GM12878 (cell line): ENCODE results near the gene PEX1. TPM values are rescaled to one million over a fixed set of nuclear protein-coding genes. Genes with fewer than 3 reads are reported as not detected.

ENCODE experiments used
- ATAC-seq: fragments of 200-7000 bp; cut with Tn5 transposase; 3 replicates; pipeline ENCODE4 v1.9.1; 2020; ENCODE audit warnings: mild to moderate bottlenecking, moderate library complexity
- BruUV-seq: library from RNA; stranded (reverse); fragments of 400-500 nt; replicated peaks from 2 replicates; lab custom pipeline; 2021; lab: Mats Ljungman, UMichigan
- CTCF ChIA-PET: fragments of 300-600 bp; sonication (Branson Sonifier 250); formaldehyde crosslinking; extraction: SDS; loops from one replicate; lab custom pipeline; 2021; ENCODE audit warnings: inconsistent platforms; lab: Yijun Ruan, JAX
- POLR2A ChIA-PET: fragments of 350-600 bp; formaldehyde crosslinking; extraction: SDS; loops from one replicate; lab custom pipeline; 2021; ENCODE audit warnings: inconsistent platforms; lab: Charles Lee
- RAD21 ChIA-PET: fragments of 300-600 bp; sonication (Branson Sonifier 250); formaldehyde crosslinking; loops from one replicate; lab custom pipeline; 2023; ENCODE audit warnings: antibody characterized with exemption; ENCODE audit not compliant: unreplicated experiment; lab: Charles Lee
- SMC1A ChIA-PET: fragments of 300-600 bp; sonication (Branson Sonifier 250); formaldehyde crosslinking; loops from one replicate; lab custom pipeline; 2023; ENCODE audit not compliant: unreplicated experiment, uncharacterized antibody; lab: Charles Lee
- DNase-seq: peaks from one replicate; pipeline ENCODE4 v3.0.0-alpha.2; 2011; ENCODE audit warnings: low read depth, low spot score
- FAIRE-seq: peaks from 3 replicates; lab custom pipeline; 2011; peaks lifted over from hg19 to GRCh38; lab: Jason Lieb, UNC
- H2AFZ ChIP-seq: 2 replicates; pipeline ENCODE4 v1.6.0; 2011; ENCODE audit warnings: low read depth, low read length, control low read depth; ENCODE audit not compliant: control insufficient read depth
- H3K27ac ChIP-seq: 2 replicates; pipeline ENCODE4 v1.5.1; 2011; ENCODE audit warnings: control low read depth; ENCODE audit not compliant: control insufficient read depth, insufficient read depth
- H3K27me3 ChIP-seq, 2 experiments: replicated peaks in 1 of 2; 2 replicates each; pipeline versions ENCODE4 v1.6.0 to v1.6.1; 2011; ENCODE audit warnings: low read length in 1 of 2; ENCODE audit not compliant: control insufficient read depth in 2 of 2, insufficient read depth in 2 of 2
- H3K36me3 ChIP-seq, 2 experiments: 2 replicates each; pipeline ENCODE4 v1.5.1; 2011; ENCODE audit warnings: low read length in 1 of 2; ENCODE audit not compliant: control insufficient read depth in 2 of 2, insufficient read depth in 2 of 2
- H3K4me1 ChIP-seq: 2 replicates; pipeline ENCODE4 v1.6.1; 2011; ENCODE audit warnings: mild to moderate bottlenecking, low read length, moderate library complexity, mixed read lengths; ENCODE audit not compliant: control insufficient read depth, insufficient read depth
- H3K4me2 ChIP-seq: 2 replicates; pipeline ENCODE4 v1.6.0; 2011; ENCODE audit warnings: control low read depth; ENCODE audit not compliant: control insufficient read depth, insufficient read depth
- H3K4me3 ChIP-seq: fragments of 200-600 bp; sonication (generic); 2 replicates; pipeline ENCODE4 v1.5.1; 2016
- H3K79me2 ChIP-seq: 2 replicates; pipeline ENCODE4 v1.6.0; 2011; ENCODE audit warnings: low read length; ENCODE audit not compliant: control insufficient read depth, insufficient read depth
- H3K9ac ChIP-seq: 2 replicates; pipeline ENCODE4 v1.8.0; 2011; ENCODE audit warnings: low read length, control low read depth, mixed read lengths; ENCODE audit not compliant: control insufficient read depth, insufficient read depth
- H3K9me3 ChIP-seq: replicated peaks from 3 replicates; pipeline ENCODE4 v1.5.1; 2011; ENCODE audit warnings: mild to moderate bottlenecking, low read length; ENCODE audit not compliant: control insufficient read depth, insufficient read depth
- H4K20me1 ChIP-seq: 2 replicates; pipeline ENCODE4 v1.6.0; 2011; ENCODE audit not compliant: control insufficient read depth, insufficient read depth
- BCL11A ChIP-seq: IDR thresholded peaks from 2 replicates; pipeline ENCODE4 v1.6.1; 2011; ENCODE audit warnings: low read depth, low read length
- ESRRA ChIP-seq: IDR thresholded peaks from 2 replicates; pipeline ENCODE4 v1.6.1; 2012; ENCODE audit warnings: mild to moderate bottlenecking, low read length, improper control_type of control experiment
- NBN ChIP-seq: fragments of 450-650 bp; IDR thresholded peaks from 2 replicates; pipeline ENCODE4 v1.6.1; 2016
- PAX8 ChIP-seq: fragments of 450-650 bp; IDR thresholded peaks from 2 replicates; pipeline ENCODE4 v1.6.1; 2017; ENCODE audit warnings: mild to moderate bottlenecking, moderate library complexity
- RB1 ChIP-seq: fragments of 450-650 bp; formaldehyde crosslinking; IDR thresholded peaks from 2 replicates; pipeline ENCODE4 v1.6.1; 2017; ENCODE audit warnings: mild to moderate bottlenecking, borderline replicate concordance
- WGBS: methylation state at CpG from one replicate; pipeline ENCODE4 v1.1.6; 2016; ENCODE audit warnings: low lambda C conversion rate; ENCODE audit not compliant: insufficient replicate concordance, insufficient coverage; ENCODE audit errors: missing lambda C conversion rate; 5-methylcytosine and 5-hydroxymethylcytosine counted together
- in situ Hi-C: fragments of 300-500 bp; cut with MboI; formaldehyde crosslinking; loops from 9 replicates; pipeline ENCODE4 v1.14.3; 2018; ENCODE audit warnings: mixed read lengths
- intact Hi-C: fragments of 100-400 bp; cut with micrococcal nuclease; formaldehyde crosslinking; loops from one replicate; pipeline ENCODE4 v1.14.2; 2022; ENCODE audit not compliant: unreplicated experiment
- polyA plus RNA-seq, 11 experiments: library from polyadenylated mRNA; depleted of rRNA in 4 of 11; unstranded in 6 of 11; stranded (reverse) in 5 of 11; fragments of >200 nt; fragmentation: Nextera tagmentation in 4 of 11; fragmentation: Illumina TruSeq in 1 of 11; extraction: Ambion mirVana in 4 of 11; extraction: Trizol in 1 of 11; gene quantifications; 1 replicate in 1 of 11; 2 replicates in 10 of 11; pipeline versions ENCODE4 v1.2.1 to v1.2.3, GENCODE V29; 2011 to 2016; ENCODE audit warnings: inconsistent platforms in 2 of 11, missing spikeins in 2 of 11, low read depth in 1 of 11
- total RNA-seq, 4 experiments: library from RNA; depleted of rRNA in 3 of 4; stranded (reverse); fragments of >200 nt in 3 of 4; fragmentation: Illumina TruSeq in 1 of 4; extraction: Trizol in 1 of 4; gene quantifications; 2 replicates each; pipeline versions ENCODE4 v1.2.1 to v1.2.3, GENCODE V29; 2013 to 2021
- TF ChIP-seq, protein P1 (sequence below): fragments of 450-650 bp; IDR thresholded peaks from 2 replicates; pipeline ENCODE4 v1.6.1; 2017; ENCODE audit warnings: low read depth, mild to moderate bottlenecking, moderate library complexity
- TF ChIP-seq, protein P2 (sequence below): fragments of 150-350 bp; IDR thresholded peaks from 2 replicates; pipeline ENCODE4 v1.6.1; 2016; ENCODE audit warnings: low read depth, low read length
- TF ChIP-seq, protein P3 (sequence below): fragments of 450-650 bp; IDR thresholded peaks from 2 replicates; pipeline ENCODE4 v1.6.1; 2018; ENCODE audit warnings: mild to moderate bottlenecking, low read depth, moderate library complexity; ENCODE audit not compliant: partially characterized antibody
- TF ChIP-seq, protein P4 (sequence below): fragments of 450-650 bp; conservative IDR thresholded peaks from 2 replicates; pipeline ENCODE4 v1.6.1; 2017; ENCODE audit warnings: mild to moderate bottlenecking, moderate library complexity
- TF ChIP-seq, protein P5 (sequence below): IDR thresholded peaks from 2 replicates; pipeline ENCODE4 v1.6.1; 2011; ENCODE audit warnings: low read depth, mild to moderate bottlenecking, low read length, moderate library complexity, borderline replicate concordance; ENCODE audit errors: extremely low read depth

PEX1 gene
- total and polyA plus RNA-seq, 10 of the 15 experiments (the other 5 are each of a cell fraction or from before 2014, with no cell fraction given): 6.7 to 22.9 (median 15.4) TPM

DNA sequence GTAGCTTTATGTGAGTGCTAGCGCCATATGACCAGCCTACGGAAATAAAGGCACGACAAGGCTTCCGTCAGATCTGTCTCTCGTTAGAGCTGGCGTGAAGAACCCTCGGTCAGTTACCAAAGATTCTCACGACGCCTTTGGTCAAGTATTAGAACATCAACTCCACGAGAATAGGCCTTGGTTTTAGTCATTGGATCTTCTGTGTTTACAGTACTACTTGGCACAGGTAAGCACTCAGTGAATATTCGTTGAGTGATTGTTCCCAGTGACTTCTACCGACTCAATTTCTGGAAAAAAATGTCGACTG lies 591 bp upstream of the PEX1 start:
- H3K36me3 ChIP-seq: peaks cover 0 to 9% of the 10 kb centered on the region in 2 experiments; a peak in 2 of 4 replicates
- H3K27ac ChIP-seq: peak overlapping the region; percentile 85
- WGBS: 2% methylated on average over 13 of the region's 13 CpGs
- CTCF ChIA-PET: interaction anchor here (0.7 to 1.8 kb wide), 19 partner anchors 27 to 648 kb away, joined by 3 to 8 read pairs (median 3); partner anchors contain the start of genes FAM133B and MTERF1
- SMC1A ChIA-PET: interaction anchor here (0.7 to 1.0 kb wide), 7 partner anchors 31 to 703 kb away, joined by 3 to 4 read pairs (median 3); partner anchors contain the start of gene VPS50
- H3K9me3 ChIP-seq: no peaks in the 10 kb centered on the region
- peak overlapping the region; percentile 52 for H3K4me2 ChIP-seq
- peak overlapping the region; percentile 94 for H3K4me3 ChIP-seq
- POLR2A ChIA-PET: interaction anchor here (0.5 to 1.4 kb wide), 8 partner anchors 11 to 832 kb away, joined by 3 to 5 read pairs (median 5); partner anchors contain the start of genes ANKIB1, CYP51A1 and KRIT1
- no peaks in the 10 kb centered on the region for H3K27me3 ChIP-seq
- RAD21 ChIA-PET: interaction anchor here (0.6 to 1.6 kb wide), 17 partner anchors 11 to 703 kb away, joined by 3 to 8 read pairs (median 3); partner anchors contain the start of genes AKAP9, ANKIB1, CDK6 and GATAD1
- intact Hi-C loops (no loop called here), in situ Hi-C loops (no loop called here)
- peak overlapping the region; percentile 81 for H3K9ac ChIP-seq
- no peaks in the 10 kb centered on the region for H4K20me1 ChIP-seq
- H3K4me1 ChIP-seq: no peaks in the 10 kb centered on the region
- H2AFZ ChIP-seq: peak overlapping the region; percentile 94
- peak; percentile 2 for ATAC-seq
- no peak for DNase-seq
- H3K79me2 ChIP-seq: peaks cover 25% of the 10 kb centered on the region
- BruUV-seq: TSS peak; percentile 84
- no peak for FAIRE-seq
- TF ChIP-seq, protein P1, sequence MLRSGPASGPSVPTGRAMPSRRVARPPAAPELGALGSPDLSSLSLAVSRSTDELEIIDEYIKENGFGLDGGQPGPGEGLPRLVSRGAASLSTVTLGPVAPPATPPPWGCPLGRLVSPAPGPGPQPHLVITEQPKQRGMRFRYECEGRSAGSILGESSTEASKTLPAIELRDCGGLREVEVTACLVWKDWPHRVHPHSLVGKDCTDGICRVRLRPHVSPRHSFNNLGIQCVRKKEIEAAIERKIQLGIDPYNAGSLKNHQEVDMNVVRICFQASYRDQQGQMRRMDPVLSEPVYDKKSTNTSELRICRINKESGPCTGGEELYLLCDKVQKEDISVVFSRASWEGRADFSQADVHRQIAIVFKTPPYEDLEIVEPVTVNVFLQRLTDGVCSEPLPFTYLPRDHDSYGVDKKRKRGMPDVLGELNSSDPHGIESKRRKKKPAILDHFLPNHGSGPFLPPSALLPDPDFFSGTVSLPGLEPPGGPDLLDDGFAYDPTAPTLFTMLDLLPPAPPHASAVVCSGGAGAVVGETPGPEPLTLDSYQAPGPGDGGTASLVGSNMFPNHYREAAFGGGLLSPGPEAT: peak; percentile 56; the same call in 1 of the 2 replicates
- TF ChIP-seq, protein P2, sequence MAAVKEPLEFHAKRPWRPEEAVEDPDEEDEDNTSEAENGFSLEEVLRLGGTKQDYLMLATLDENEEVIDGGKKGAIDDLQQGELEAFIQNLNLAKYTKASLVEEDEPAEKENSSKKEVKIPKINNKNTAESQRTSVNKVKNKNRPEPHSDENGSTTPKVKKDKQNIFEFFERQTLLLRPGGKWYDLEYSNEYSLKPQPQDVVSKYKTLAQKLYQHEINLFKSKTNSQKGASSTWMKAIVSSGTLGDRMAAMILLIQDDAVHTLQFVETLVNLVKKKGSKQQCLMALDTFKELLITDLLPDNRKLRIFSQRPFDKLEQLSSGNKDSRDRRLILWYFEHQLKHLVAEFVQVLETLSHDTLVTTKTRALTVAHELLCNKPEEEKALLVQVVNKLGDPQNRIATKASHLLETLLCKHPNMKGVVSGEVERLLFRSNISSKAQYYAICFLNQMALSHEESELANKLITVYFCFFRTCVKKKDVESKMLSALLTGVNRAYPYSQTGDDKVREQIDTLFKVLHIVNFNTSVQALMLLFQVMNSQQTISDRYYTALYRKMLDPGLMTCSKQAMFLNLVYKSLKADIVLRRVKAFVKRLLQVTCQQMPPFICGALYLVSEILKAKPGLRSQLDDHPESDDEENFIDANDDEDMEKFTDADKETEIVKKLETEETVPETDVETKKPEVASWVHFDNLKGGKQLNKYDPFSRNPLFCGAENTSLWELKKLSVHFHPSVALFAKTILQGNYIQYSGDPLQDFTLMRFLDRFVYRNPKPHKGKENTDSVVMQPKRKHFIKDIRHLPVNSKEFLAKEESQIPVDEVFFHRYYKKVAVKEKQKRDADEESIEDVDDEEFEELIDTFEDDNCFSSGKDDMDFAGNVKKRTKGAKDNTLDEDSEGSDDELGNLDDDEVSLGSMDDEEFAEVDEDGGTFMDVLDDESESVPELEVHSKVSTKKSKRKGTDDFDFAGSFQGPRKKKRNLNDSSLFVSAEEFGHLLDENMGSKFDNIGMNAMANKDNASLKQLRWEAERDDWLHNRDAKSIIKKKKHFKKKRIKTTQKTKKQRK: no peak
- 0 out of 2 replicates have a peak, but pooled peaks have one; percentile 27 for TF ChIP-seq BCL11A
- peak; percentile 7; the same call in 1 of the 2 replicates for TF ChIP-seq NBN
- no peak for TF ChIP-seq ESRRA
- TF ChIP-seq, protein P3, sequence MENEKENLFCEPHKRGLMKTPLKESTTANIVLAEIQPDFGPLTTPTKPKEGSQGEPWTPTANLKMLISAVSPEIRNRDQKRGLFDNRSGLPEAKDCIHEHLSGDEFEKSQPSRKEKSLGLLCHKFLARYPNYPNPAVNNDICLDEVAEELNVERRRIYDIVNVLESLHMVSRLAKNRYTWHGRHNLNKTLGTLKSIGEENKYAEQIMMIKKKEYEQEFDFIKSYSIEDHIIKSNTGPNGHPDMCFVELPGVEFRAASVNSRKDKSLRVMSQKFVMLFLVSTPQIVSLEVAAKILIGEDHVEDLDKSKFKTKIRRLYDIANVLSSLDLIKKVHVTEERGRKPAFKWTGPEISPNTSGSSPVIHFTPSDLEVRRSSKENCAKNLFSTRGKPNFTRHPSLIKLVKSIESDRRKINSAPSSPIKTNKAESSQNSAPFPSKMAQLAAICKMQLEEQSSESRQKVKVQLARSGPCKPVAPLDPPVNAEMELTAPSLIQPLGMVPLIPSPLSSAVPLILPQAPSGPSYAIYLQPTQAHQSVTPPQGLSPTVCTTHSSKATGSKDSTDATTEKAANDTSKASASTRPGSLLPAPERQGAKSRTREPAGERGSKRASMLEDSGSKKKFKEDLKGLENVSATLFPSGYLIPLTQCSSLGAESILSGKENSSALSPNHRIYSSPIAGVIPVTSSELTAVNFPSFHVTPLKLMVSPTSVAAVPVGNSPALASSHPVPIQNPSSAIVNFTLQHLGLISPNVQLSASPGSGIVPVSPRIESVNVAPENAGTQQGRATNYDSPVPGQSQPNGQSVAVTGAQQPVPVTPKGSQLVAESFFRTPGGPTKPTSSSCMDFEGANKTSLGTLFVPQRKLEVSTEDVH: peak; percentile 4
- TF ChIP-seq, protein P4, sequence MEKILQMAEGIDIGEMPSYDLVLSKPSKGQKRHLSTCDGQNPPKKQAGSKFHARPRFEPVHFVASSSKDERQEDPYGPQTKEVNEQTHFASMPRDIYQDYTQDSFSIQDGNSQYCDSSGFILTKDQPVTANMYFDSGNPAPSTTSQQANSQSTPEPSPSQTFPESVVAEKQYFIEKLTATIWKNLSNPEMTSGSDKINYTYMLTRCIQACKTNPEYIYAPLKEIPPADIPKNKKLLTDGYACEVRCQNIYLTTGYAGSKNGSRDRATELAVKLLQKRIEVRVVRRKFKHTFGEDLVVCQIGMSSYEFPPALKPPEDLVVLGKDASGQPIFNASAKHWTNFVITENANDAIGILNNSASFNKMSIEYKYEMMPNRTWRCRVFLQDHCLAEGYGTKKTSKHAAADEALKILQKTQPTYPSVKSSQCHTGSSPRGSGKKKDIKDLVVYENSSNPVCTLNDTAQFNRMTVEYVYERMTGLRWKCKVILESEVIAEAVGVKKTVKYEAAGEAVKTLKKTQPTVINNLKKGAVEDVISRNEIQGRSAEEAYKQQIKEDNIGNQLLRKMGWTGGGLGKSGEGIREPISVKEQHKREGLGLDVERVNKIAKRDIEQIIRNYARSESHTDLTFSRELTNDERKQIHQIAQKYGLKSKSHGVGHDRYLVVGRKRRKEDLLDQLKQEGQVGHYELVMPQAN: 0 out of 2 replicates have a peak, but pooled peaks have one; percentile 48
- TF ChIP-seq, protein P5, sequence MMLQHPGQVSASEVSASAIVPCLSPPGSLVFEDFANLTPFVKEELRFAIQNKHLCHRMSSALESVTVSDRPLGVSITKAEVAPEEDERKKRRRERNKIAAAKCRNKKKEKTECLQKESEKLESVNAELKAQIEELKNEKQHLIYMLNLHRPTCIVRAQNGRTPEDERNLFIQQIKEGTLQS: no peak
- 0 out of 2 replicates have a peak, but pooled peaks have one; percentile 37 for TF ChIP-seq RB1
- peak; percentile 43; the same call in 1 of the 2 replicates for TF ChIP-seq PAX8
